ENCODE data around the gene MN1.

Gene MN1

GRCh38 chr22:27754888-27755480, 46.6 kb downstream of the MN1 start:
- Histone ChIP-seq H3K79me2 (ENCODE audit: insufficient read depth, low read length) (no peaks in the 10 kb centered on the region), H4K20me1 (ENCODE audit: insufficient read depth, low read length) (no peaks in the 10 kb centered on the region), H2AFZ (ENCODE audit: low read depth, low read length) (no peak overlapping the region), H3K27ac (ENCODE audit: low read length) (no peak overlapping the region), H3K4me3 (ENCODE audit: low read depth in 1 of 2, low read length in 2 of 2) (no peak overlapping the region), H3K4me2 (ENCODE audit: insufficient read depth, low read length) (no peak overlapping the region), H3K27me3 (ENCODE audit: insufficient read depth, low read length, poor library complexity) (peaks cover 7% of the 10 kb centered on the region), H3K9me3 (ENCODE audit: insufficient read depth, low read length, severe bottlenecking) (no peaks in the 10 kb centered on the region), H3K9ac (ENCODE audit: low read depth, low read length) (no peak overlapping the region), H3K4me1 (ENCODE audit: insufficient read depth, low read length) (no peaks in the 10 kb centered on the region), H3K36me3 (ENCODE audit: insufficient read depth, low read length) (no peaks in the 10 kb centered on the region)
- ATAC-seq (ENCODE audit: insufficient read depth, low read depth) (no peak), DNase-seq (no peak)
- no peak for TF ChIP-seq EZH2 (IDR thresholded peaks at IDR 0.05; ENCODE audit: borderline replicate concordance, low read depth, low read length, severe bottlenecking)
- no peak for TF ChIP-seq CTCF (IDR thresholded peaks at IDR 0.05; ENCODE audit: borderline replicate concordance, extremely low read depth, low read length, poor library complexity, severe bottlenecking)

- Histone ChIP-seq H3K27me3 (ENCODE audit: insufficient read depth, low read length, poor library complexity) (peaks cover 12% of the 10 kb centered on the region), H3K4me3 (ENCODE audit: low read depth in 1 of 2, low read length in 2 of 2) (no peak overlapping the region), H3K4me1 (ENCODE audit: insufficient read depth, low read length) (no peaks in the 10 kb centered on the region), H2AFZ (ENCODE audit: low read depth, low read length) (no peak overlapping the region), H3K9ac (ENCODE audit: low read depth, low read length) (no peak overlapping the region), H3K4me2 (ENCODE audit: insufficient read depth, low read length) (no peak overlapping the region), H3K9me3 (ENCODE audit: insufficient read depth, low read length, severe bottlenecking) (no peaks in the 10 kb centered on the region), H3K36me3 (ENCODE audit: insufficient read depth, low read length) (no peaks in the 10 kb centered on the region), H4K20me1 (ENCODE audit: insufficient read depth, low read length) (no peaks in the 10 kb centered on the region), H3K79me2 (ENCODE audit: insufficient read depth, low read length) (no peaks in the 10 kb centered on the region), H3K27ac (ENCODE audit: low read length) (no peak overlapping the region)
- TF ChIP-seq CTCF (IDR thresholded peaks at IDR 0.05; ENCODE audit: borderline replicate concordance, extremely low read depth, low read length, poor library complexity, severe bottlenecking) (no peak), EZH2 (IDR thresholded peaks at IDR 0.05; ENCODE audit: borderline replicate concordance, low read depth, low read length, severe bottlenecking) (no peak)
- ATAC-seq (ENCODE audit: insufficient read depth, low read depth) (no peak), DNase-seq (no peak)
Measured at GRCh38 chr22:27754247-27754887, 47.2 kb downstream of the MN1 start.

GRCh38 chr22:27752771-27753170, 48.8 kb downstream of the MN1 start:
- Histone ChIP-seq H3K36me3 (ENCODE audit: insufficient read depth, low read length) (no peaks in the 10 kb centered on the region), H3K9me3 (ENCODE audit: insufficient read depth, low read length, severe bottlenecking) (no peaks in the 10 kb centered on the region), H3K4me1 (ENCODE audit: insufficient read depth, low read length) (no peaks in the 10 kb centered on the region), H2AFZ (ENCODE audit: low read depth, low read length) (no peak overlapping the region), H3K4me2 (ENCODE audit: insufficient read depth, low read length) (no peak overlapping the region), H3K27me3 (ENCODE audit: insufficient read depth, low read length, poor library complexity) (peaks cover 18% of the 10 kb centered on the region), H3K4me3 (ENCODE audit: low read depth in 1 of 2, low read length in 2 of 2) (no peak overlapping the region), H3K9ac (ENCODE audit: low read depth, low read length) (no peak overlapping the region), H3K79me2 (ENCODE audit: insufficient read depth, low read length) (no peaks in the 10 kb centered on the region), H3K27ac (ENCODE audit: low read length) (no peak overlapping the region), H4K20me1 (ENCODE audit: insufficient read depth, low read length) (no peaks in the 10 kb centered on the region)
- TF ChIP-seq EZH2 (IDR thresholded peaks at IDR 0.05; ENCODE audit: borderline replicate concordance, low read depth, low read length, severe bottlenecking) (no peak), CTCF (IDR thresholded peaks at IDR 0.05; ENCODE audit: borderline replicate concordance, extremely low read depth, low read length, poor library complexity, severe bottlenecking) (no peak)
- DNase-seq: no peak
- ATAC-seq (ENCODE audit: insufficient read depth, low read depth): no peak
